ENCODE data around the gene CTSZ.
"Not testable (repeated sequence)": the region's sequence is repeated elsewhere in the genome, so short reads cannot be mapped to it uniquely, and the experiment has no call there.

CTSZ gene

DNA sequence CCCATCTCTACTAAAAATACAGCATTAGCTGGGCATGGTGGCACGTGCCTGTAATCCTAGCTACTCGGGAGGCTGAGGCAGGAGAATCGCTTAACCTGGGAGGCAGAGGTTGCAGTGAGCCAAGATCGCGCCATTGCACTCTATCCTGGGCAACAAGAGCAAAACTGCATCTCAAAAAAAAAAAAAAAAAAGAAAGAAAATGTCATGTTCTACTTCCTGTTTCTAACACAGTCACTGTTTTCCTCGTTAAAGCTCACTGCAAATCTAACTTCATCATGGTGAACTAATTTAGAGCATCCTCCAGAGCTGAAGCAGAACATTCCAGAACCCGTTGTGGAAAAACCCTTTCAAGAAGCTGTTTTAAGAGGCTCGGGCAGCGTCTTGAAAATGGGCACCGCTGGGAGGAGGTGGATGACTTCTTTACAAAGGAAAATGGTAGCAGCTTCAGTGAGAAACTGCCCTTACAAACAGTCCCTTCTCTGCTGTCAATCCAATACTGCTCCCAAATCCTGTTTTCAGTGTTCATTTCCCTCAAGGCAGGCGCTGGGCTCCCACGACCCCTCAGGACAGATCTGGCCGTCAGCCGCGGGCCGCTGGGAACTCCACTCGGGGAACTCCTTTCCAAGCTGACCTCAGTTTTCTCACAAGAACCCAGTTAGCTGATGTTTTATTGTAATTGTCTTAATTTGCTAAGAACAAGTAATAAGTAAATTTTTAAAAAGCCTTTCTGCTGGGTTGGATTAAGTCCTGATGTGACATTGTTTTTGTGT is 12.5 kb downstream of the CTSZ start:
- DNase-seq, result no peak

GRCh38 chr20:58993332-58994248 is 13.5 kb downstream of the CTSZ start:
- no peak for DNase-seq

- no peak for DNase-seq
Measured at GRCh38 chr20:58992911-58993310, 14.1 kb downstream of the CTSZ start.

DNA sequence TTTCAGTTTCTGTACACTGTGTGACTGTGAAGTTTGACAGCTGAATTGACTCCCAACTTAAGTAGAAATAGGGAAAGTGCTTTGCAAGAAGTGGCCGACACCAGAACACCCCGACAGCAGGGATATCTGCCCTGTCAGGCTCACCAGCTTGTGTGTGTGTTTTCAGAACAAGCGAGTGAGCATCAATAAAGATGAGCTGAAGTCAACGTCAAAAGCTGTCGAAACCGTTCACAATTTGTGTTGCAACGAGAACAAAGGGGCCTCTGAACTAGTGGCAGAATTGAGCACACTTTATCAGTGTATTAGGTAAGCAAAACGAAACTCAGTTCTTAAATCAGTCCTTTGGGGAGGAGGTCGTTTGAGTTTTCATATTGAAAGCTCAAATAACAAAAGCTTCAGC is 15.3 kb downstream of the CTSZ start:
- DNase-seq, result no peak

DNA sequence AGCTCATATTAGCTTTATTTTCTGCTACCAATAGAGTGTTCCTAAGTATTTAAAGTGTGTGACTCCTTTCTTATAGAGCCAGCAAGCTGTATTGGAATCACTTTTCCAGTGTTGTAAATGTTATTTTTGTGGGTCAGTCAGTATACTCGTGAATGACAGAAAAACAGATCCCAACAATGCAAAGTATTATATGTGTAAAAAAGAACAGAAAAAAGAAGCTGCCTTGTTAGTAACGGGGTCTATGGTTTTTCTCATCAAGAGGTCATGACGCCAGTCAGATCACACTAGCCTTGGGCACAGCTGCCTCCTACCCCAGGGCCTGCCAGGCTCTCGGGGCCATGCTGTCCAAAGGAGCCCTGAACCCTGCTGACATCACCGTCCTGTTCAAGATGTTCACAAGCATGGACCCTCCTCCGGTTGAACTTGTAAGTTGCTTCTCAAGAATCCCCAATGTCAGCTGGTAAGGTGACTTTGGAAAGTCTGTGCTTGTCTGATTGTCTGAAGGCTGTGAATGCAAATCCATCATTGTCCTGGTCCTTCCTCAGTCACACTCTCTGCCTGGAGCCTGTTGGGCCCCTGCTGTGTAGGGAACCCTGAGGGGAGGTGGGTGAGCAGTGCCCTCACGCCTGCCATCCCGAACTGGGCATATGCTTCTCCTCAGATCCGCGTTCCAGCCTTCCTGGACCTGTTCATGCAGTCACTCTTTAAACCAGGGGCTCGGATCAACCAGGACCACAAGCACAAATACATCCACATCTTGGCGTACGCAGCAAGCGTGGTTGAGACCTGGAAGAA is 16.2 kb downstream of the CTSZ start:
- DNase-seq, result no peak

DNA sequence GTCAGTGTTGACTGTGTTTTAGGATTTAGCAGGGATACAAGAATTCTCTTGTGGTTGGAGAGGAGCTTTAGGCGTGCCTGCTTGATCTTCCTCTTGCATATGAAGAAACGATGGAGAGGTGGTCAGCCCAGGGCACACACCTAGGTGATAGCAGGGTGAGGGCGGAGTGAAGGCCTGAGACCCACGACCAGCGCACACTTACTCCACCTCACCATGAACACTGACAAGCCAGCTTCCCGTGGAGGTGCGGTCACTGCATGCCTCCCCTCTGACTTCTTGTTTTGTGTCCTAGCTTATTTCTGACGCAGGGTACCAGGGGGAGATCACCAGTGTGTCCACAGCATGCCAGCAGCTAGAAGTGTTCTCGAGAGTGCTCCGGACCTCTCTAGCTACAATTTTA is 17.9 kb downstream of the CTSZ start:
- DNase-seq, result no peak

DNA sequence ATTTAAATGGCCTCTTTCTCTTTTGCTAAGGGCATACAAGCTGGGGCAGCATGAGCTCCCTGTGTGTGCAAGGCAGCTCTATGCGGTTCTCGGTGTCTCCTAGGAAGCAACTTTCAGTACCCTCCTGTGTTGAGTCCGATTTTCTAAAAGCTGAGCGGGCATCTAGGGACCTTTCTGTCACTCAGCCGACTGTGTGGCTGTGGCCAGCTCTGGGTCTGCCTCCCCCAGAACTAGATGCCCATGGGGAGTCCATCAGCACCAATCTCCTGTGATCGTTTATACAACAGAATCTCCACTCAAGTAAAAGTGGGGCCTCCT is 18.5 kb downstream of the CTSZ start:
- no peak for DNase-seq

- DNase-seq, result no peak
Measured at GRCh38 chr20:58987790-58988564, 19.1 kb downstream of the CTSZ start.

DNA sequence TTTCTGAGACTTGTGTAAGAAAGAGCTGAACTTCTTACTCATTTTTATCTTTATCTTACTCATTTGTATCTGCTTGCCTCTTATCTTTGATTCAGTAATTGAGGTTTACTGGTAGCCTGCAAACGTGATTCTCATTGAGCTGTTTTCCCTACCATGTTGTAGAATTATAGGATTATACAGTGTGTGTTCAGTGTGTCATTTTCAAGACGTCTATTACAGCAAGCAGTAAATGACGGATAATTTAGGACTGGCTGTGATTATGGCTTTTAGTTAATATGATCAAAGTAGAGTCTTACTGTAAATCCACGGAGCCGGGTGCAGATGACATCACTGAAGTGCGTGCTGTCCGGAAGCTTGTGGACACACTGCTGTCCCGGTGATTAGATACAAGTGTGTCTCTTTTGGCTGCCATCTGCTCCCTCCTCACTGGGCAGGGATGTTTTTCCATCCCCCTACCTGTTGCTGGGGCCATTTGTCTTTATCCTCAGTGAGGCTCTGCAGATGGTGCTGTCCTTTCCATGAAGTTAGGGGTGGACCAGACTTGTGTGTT is 20.0 kb downstream of the CTSZ start:
- DNase-seq, result no peak

DNA sequence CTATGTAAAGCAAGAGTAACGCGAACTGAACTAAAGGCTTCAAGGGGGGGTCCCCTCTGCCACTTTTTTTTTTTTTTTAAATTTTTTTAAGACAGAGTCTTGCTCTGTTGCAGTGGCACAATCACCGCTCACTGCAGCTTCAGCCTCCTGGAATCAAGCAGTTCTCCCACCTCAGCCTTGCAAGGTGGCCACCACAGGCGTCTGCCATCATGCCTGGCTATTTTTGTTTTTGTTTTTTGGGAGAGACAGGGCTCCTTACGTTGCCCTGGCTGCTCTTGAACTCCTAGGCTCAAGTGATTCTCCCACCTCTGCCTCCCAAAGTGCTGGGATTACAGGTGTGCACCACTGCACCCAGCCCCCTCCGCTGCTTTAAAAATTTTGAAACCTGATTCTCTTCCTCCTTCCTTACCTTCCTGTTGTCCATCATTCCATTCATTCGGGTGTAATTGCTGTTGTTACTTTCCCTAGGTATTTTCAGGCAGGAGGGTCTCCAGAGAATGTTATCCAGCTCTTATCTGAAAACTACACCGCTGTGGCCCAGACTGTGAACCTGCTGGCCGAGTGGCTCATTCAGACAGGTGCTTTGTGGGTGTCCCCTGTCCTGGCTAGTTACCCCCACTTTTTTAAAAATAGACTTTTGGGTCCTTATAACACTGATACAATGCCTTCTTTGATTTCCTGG is 20.6 kb downstream of the CTSZ start:
- no peak for DNase-seq

- DNase-seq, result no peak
Measured at GRCh38 chr20:58985656-58986055, 21.4 kb downstream of the CTSZ start.

DNA sequence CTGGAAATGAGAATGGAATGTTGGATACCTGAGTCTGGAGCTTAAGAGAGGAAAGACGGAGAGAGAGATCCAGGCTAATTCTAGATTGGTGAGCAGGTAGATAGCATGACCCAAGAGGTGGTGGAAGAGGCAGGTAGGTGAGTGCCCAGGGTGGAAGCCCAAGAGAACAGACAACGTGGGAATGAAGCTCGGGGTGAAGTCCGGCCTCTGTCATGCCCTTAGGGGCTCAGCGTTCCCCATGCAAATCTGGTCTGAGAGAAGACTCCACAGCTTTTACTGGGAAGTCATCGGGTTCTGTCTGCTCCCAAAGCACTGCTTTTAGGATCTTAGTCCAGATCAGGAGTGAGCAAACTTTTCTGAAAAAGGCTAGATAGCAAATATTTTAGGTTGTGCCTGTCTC is 22.4 kb downstream of the CTSZ start:
- no peak for DNase-seq

- not testable (repeated sequence) for DNase-seq
Measured at GRCh38 chr20:58983115-58983468, 24.0 kb downstream of the CTSZ start.

GRCh38 chr20:58982406-58983114 is 24.5 kb downstream of the CTSZ start:
- DNase-seq, result no peak

DNA sequence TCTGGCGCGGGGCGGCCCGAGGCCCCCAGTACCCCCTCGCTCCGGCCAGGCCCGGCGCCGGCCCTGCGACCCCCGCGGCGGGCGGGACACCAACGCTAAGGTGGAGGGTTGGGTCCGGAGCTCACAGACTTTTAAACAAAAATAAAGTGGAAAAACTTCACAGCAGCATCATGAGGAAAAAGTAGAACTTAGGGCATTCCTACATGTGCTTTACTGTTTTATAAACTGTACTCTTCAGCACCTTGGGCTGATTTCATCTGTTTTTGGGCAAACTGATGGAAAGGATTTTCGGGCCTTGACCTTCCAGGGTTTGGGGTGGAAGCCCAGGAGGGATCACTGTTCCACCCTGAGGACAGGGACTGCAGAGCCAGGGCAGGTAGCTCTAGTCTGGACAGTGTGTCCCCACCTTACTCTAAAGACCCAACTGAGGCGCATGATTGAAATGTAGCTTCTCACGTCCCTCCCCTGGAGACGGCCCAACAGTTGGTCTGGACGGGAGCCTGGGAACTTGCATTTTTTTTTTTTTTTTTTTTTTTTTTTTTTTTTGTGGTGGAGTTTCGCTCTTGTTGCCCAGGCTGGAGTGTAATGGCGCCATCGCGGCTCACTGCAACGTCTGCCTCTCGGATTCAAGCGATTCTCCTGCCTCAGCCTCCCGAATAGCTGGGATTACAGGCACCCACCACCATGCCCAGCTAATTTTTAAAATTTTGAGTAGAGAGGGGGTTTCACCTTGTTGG is 25.3 kb downstream of the CTSZ start:
- DNase-seq, result no peak

GRCh38 chr20:58980711-58981627 is 26.1 kb downstream of the CTSZ start, which contains the start of gene NELFCD:
TSS of gene NELFCD (plus strand) at chr20:58981256. CDS start at chr20:58981310, 54 bp downstream.
- peak; percentile 77 to 86 (median 82) for DNase-seq

DNA sequence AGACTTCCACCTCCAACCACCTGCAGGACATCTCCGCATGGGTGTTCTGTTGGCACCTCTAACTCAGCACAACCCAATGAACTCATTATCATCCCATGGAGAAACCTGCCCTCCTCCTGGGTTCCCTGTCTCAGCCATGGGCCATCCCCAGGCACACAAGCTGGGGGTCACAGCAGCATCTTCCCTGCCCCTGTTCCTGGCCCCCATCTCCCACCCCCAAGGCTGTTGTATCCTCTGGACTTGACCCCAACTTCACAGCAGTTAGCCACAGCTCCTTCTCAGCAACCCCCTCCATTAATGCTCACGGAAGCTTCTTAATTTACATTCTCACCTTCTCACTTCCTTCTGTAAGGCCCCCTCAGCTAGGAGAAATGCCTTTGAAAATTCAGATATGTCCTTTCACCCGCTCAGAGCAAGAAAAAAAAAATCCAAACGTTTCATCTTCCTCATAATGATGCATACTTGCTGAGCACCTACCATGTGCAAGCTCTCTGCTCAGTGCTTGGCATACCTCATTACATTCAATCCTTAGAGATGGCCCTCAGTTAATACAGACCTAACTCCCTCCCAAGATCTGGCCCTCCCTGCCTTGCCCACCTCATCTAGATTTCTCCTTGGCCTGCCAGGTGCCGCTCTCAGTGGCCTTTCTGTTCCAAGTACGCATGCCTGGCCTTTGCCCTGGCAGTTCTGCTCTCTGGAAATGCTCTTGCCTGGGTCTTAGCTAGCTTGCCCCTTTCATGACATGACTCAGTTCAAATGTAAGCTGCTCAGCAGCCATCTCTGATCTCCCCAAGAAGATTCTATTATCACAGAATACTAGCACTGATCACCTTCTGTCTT is 28.5 kb downstream of the CTSZ start:
- no peak for DNase-seq

- DNase-seq, result no peak
Measured at GRCh38 chr20:58976061-58976730, 30.9 kb downstream of the CTSZ start.
